Measurements from ENCODE around the gene MYL12B.

MYL12B gene

GRCh38 chr18:3252843-3253242, 9.1 kb upstream of the MYL12B start:
- no peak overlapping the region for H3K4me3 ChIP-seq (ENCODE audit: low read length)
- TF ChIP-seq CTCF (conservative IDR thresholded peaks at IDR 0.05; ENCODE audit: low read length): no peak
- DNase-seq (ENCODE audit: low read depth): no peak

- no peak for DNase-seq (ENCODE audit: low read depth)
- TF ChIP-seq CTCF (conservative IDR thresholded peaks at IDR 0.05; ENCODE audit: low read length): no peak
- no peak overlapping the region for H3K4me3 ChIP-seq (ENCODE audit: low read length)
These were observed 7.2 kb upstream of the MYL12B start for GRCh38 chr18:3254725-3255124.

- DNase-seq (ENCODE audit: low read depth): no peak
- no peak for TF ChIP-seq CTCF (conservative IDR thresholded peaks at IDR 0.05; ENCODE audit: low read length)
- no peak overlapping the region for H3K4me3 ChIP-seq (ENCODE audit: low read length)
These were observed 6.2 kb upstream of the MYL12B start for GRCh38 chr18:3255611-3256165.

GRCh38 chr18:3256693-3257626, 5.0 kb upstream of the MYL12B start:
- DNase-seq (ENCODE audit: low read depth): peak; percentile 72
- H3K4me3 ChIP-seq (ENCODE audit: low read length): no peak overlapping the region
- TF ChIP-seq CTCF (conservative IDR thresholded peaks at IDR 0.05; ENCODE audit: low read length): no peak

GRCh38 chr18:3257627-3258120, 4.3 kb upstream of the MYL12B start:
- TF ChIP-seq CTCF (conservative IDR thresholded peaks at IDR 0.05; ENCODE audit: low read length): no peak
- no peak for DNase-seq (ENCODE audit: low read depth)

GRCh38 chr18:3260995-3261372, 949 bp upstream of the MYL12B start:
- TF ChIP-seq CTCF (conservative IDR thresholded peaks at IDR 0.05; ENCODE audit: low read length): no peak
- peak overlapping the region; percentile 95 for H3K4me3 ChIP-seq (ENCODE audit: low read length)
- DNase-seq (ENCODE audit: low read depth): no peak

More at GRCh38 chr18:3257627-3258120, 4.3 kb upstream of the MYL12B start:
- H3K4me3 ChIP-seq (ENCODE audit: low read length): no peak overlapping the region
